Calu3 (cell line): ENCODE results near the gene SH2D3A. TPM values are rescaled to one million over a fixed set of nuclear protein-coding genes. Genes with fewer than 3 reads are reported as not detected.

Experiments used
- BruUV-seq: library from RNA; stranded (reverse); fragments of 400-500 nt; replicated peaks from 2 replicates; lab custom pipeline; 2021; lab: Mats Ljungman, UMichigan
- CTCF ChIA-PET: fragments of 300-600 bp; sonication (Branson Sonifier 250); formaldehyde crosslinking; loops from one replicate; lab custom pipeline; 2022; ENCODE audit warnings: antibody characterized with exemption; lab: Charles Lee
- DNase-seq: peaks from one replicate; pipeline ENCODE4 v3.0.0; 2022
- H3K27ac Mint-ChIP-seq: one replicate; pipeline ENCODE4 v1.8.0; 2022; ENCODE audit warnings: mixed read lengths; ENCODE audit not compliant: unreplicated experiment
- H3K27me3 Mint-ChIP-seq: one replicate; pipeline ENCODE4 v1.8.0; 2022; ENCODE audit warnings: mixed read lengths; ENCODE audit not compliant: unreplicated experiment
- H3K36me3 Mint-ChIP-seq: one replicate; pipeline ENCODE4 v1.8.0; 2022; ENCODE audit warnings: mild to moderate bottlenecking, moderate library complexity, mixed read lengths; ENCODE audit not compliant: insufficient read depth, unreplicated experiment
- H3K4me1 Mint-ChIP-seq: one replicate; pipeline ENCODE4 v1.8.0; 2022; ENCODE audit warnings: mild to moderate bottlenecking, low read depth, mixed read lengths; ENCODE audit not compliant: unreplicated experiment
- H3K4me3 Mint-ChIP-seq: one replicate; pipeline ENCODE4 v1.8.0; 2022; ENCODE audit warnings: mild to moderate bottlenecking, low read depth, moderate library complexity, mixed read lengths; ENCODE audit not compliant: unreplicated experiment
- H3K9me3 Mint-ChIP-seq: one replicate; pipeline ENCODE4 v1.8.0; 2022; ENCODE audit warnings: low read depth, mixed read lengths; ENCODE audit not compliant: unreplicated experiment
- intact Hi-C: fragments of 100-400 bp; cut with micrococcal nuclease; formaldehyde crosslinking; loops from one replicate; pipeline ENCODE4 v1.10.0; 2022; ENCODE audit not compliant: unreplicated experiment
- total RNA-seq: library from RNA; stranded (reverse); gene quantifications from 2 replicates; pipeline ENCODE4 v1.2.3, GENCODE V29; 2022
- TF ChIP-seq, protein P1 (sequence below): fragments of 200-600 bp; IDR thresholded peaks from one replicate; pipeline ENCODE4 v1.8.0; 2022; ENCODE audit warnings: antibody characterized with exemption; ENCODE audit not compliant: unreplicated experiment

Gene SH2D3A
- total RNA-seq, 1 experiment from 2014 or later: 64.0 TPM

DNA sequence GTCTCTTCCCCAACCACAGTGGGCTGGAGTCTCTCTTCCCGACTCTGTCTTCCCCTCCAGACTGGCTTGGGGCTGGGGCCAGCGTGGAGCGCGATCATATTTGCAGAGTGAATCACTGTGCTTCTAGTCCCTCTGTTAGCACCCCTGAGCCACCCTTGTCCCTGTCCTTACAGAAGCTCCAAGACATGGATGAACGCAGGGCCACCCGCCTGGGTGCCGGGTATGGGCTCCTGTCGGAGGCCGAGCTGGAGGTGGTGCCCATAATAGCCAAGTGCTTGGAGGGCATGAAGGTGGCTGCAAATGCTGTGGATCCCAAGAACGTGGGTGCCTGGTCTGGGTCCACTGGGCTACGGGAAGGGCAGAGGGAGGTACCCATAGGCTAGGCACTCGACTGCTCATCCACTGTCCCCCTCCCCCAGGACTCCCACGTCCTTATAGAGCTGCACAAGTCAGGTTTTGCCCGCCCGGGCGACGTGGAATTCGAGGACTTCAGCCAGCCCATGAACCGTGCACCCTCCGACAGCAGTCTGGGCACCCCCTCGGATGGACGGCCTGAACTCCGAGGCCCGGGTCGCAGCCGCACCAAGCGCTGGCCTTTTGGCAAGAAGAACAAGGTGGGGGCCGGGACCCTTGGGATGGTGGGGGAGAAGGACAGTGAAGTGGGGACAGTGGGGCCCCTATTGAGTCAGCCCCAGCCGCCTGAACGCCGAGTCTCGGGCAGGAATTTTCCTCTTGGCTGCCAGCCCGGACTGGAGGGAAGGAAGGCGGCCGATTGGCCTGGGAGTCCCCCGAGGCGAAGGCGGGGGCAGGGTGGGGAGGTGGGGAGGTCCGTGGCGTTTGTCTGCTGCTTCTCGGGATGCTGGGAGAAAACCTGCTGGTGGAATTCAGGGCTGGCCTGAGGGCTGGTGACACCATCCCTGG is 22.6 kb downstream of the SH2D3A start:
- Mint-ChIP-seq H3K36me3 (peaks cover 91% of the 10 kb centered on the region), H3K9me3 (no peaks in the 10 kb centered on the region), H3K27me3 (no peaks in the 10 kb centered on the region), H3K4me3 (peak overlapping the region; percentile 53), H3K4me1 (peaks cover 24% of the 10 kb centered on the region), H3K27ac (peak overlapping the region; percentile 69)
- no TSS peak for BruUV-seq
- intact Hi-C loops: no loop called here
- DNase-seq: peak; percentile 75
- TF ChIP-seq, protein P1, sequence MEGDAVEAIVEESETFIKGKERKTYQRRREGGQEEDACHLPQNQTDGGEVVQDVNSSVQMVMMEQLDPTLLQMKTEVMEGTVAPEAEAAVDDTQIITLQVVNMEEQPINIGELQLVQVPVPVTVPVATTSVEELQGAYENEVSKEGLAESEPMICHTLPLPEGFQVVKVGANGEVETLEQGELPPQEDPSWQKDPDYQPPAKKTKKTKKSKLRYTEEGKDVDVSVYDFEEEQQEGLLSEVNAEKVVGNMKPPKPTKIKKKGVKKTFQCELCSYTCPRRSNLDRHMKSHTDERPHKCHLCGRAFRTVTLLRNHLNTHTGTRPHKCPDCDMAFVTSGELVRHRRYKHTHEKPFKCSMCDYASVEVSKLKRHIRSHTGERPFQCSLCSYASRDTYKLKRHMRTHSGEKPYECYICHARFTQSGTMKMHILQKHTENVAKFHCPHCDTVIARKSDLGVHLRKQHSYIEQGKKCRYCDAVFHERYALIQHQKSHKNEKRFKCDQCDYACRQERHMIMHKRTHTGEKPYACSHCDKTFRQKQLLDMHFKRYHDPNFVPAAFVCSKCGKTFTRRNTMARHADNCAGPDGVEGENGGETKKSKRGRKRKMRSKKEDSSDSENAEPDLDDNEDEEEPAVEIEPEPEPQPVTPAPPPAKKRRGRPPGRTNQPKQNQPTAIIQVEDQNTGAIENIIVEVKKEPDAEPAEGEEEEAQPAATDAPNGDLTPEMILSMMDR: no peak
- CTCF ChIA-PET: interaction anchor here (0.6 to 1.5 kb wide), 3 partner anchors 19 to 119 kb away, joined by 3 to 9 read pairs (median 7); no protein-coding TSS in a partner anchor

DNA sequence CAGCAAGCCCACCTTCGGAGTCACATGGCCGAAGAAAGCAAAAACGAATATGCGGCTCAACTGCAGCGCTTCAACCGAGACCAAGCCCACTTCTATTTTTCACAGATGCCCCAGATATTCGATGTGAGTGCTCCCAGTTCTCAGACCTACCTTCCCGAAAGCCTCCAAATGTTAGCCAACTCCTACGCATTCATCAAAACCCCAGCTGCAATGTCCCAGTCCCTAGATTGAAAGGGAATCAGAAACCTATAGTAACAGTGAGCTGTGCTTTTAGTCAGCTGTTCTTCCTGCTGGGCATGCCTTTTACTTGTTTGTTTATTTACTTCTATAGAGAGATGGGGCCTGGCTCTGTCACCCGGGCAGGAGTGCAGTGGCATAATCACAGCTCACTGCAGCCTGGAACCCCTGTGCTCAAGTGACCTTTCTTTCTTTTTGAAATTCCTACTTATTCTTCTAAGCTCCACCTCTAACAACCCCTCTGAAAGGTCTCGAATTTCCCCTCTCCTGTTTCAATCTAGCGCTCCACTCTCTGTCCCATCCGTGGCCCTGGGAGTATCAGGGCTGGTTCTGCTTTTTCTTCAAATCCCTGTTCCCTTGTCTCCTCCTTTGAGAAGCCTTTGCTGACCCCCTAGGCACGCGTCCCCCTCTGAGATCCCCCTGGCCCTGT is 23.4 kb downstream of the SH2D3A start:
- Mint-ChIP-seq H3K27ac (peak overlapping the region; percentile 69), H3K27me3 (no peaks in the 10 kb centered on the region), H3K9me3 (no peaks in the 10 kb centered on the region), H3K36me3 (peaks cover 93% of the 10 kb centered on the region), H3K4me3 (peak overlapping the region; percentile 53), H3K4me1 (peaks cover 29% of the 10 kb centered on the region)
- no peak for DNase-seq
- TF ChIP-seq, protein P1: no peak
- CTCF ChIA-PET: interaction anchor here (0.6 to 1.5 kb wide), 2 partner anchors 20 to 120 kb away, joined by 7 to 9 read pairs; no protein-coding TSS in a partner anchor
- BruUV-seq: no TSS peak
- intact Hi-C loops: no loop called here

DNA sequence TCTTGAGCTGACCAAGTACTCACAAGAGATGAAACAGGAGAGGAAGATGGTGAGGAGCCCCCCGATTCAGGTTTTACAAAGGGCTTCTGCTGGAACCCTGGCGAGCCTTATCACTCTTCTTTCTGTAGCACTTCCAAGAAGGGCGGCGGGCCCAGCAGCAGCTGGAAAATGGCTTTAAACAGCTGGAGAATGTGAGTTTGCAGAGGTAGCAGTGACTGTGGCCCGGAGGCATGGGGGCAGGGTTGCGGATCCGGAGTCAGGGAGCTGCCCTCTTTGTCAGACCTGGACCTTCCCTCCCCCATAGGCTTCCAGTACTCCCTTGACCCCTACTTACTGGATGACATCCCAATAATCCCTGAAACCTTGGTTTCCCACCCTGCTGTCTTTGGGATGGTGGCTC is 24.2 kb downstream of the SH2D3A start:
- Mint-ChIP-seq H3K27me3 (no peaks in the 10 kb centered on the region), H3K36me3 (peaks cover 93% of the 10 kb centered on the region), H3K4me3 (peak overlapping the region; percentile 53), H3K4me1 (peaks cover 37% of the 10 kb centered on the region), H3K27ac (peak overlapping the region; percentile 69), H3K9me3 (no peaks in the 10 kb centered on the region)
- no TSS peak for BruUV-seq
- no peak for DNase-seq
- intact Hi-C loops: no loop called here
- CTCF ChIA-PET: no interaction called here
- TF ChIP-seq, protein P1: no peak

DNA sequence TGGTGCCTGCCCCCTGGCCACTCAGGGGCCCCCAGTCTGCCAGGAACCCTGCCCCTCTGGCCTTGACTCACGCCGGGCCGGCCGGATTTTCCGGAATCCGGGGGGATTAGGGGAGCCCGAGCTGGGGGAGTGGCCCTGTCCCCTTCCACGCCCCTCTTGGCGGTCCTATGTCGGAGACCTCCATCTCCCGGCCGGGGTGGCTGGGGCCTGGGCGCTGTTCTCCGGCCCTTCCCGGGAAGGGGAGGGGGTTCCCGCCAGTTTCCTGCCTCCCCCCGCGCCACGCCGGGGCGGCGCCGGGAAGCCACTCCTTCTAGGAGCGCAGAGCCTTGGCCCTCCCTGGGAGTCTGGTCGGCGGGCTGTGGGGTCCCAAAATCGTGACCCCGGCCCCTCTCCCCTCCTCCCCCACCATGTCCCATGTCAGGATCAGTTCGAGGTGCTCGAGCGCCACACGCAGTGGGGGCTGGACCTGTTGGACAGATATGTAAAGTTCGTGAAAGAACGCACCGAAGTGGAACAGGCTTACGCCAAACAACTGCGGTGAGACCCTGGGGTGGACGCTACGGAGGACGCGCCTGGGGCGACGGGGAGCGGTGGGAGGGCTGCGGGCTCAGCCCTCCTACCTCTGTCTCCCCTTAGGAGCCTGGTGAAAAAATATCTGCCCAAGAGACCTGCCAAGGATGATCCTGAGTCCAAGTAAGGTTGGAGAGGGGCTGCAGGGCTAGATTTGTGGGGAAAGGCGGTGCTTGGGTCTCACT is 26.5 kb downstream of the SH2D3A start:
- TF ChIP-seq, protein P1: no peak
- Mint-ChIP-seq H3K4me1 (peaks cover 41% of the 10 kb centered on the region), H3K4me3 (peak overlapping the region; percentile 88), H3K27me3 (no peaks in the 10 kb centered on the region), H3K27ac (peak overlapping the region; percentile 72), H3K9me3 (no peaks in the 10 kb centered on the region), H3K36me3 (peaks cover 97% of the 10 kb centered on the region)
- CTCF ChIA-PET: interaction anchor here (0.5 kb wide), 1 partner anchor 34 kb away, joined by 4 read pairs; no protein-coding TSS in a partner anchor
- intact Hi-C loops: no loop called here
- DNase-seq: peak; percentile 65
- BruUV-seq: no TSS peak
